ENCODE results near the gene RASD1.
A peak's percentile ranks its signal among the peaks of the same experiment; 100 is the strongest.

Gene RASD1

DNA sequence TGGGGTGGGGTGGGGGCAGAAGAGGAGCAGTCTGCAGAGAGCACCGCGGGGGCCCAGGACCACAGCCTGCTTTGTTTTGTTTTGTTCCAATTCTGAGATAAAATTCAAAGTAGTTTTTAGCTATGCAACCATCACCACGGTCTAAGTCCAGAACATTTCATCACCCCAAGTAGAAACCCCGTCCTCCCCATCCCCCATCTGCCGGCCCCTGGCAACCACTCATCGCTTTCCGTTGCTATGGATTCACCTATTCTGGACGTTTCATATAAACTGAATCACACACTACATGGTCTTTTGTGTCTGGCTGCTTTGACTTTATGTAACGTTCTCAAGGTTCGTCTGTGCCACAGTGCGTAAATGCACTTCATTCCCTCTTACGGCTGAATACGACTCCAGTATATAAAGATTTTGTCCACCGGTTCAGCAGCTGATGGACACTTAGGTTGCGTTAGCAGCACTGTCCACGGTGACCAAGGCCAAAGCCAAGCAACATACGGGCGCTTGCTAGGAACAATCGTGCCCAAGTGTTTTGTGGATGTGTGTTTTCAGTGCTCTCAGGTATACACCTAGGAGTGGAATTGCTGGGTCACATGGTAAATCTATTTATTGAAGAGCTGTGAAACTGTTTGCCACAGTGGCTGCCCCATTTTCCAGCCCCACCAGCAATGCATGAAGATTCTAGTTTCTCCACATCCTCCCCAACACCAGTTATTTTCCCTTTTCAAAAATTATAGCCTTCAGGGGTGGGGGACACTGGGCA is 27.7 kb upstream of the RASD1 start:
- peaks cover 40% of the 10 kb centered on the region for H3K4me1 ChIP-seq (ENCODE audit: control insufficient read depth, insufficient read depth, low read length)
- H3K4me3 ChIP-seq (ENCODE audit: low read length): no peak overlapping the region
- H3K27me3 ChIP-seq (ENCODE audit: control insufficient read depth, insufficient read depth, low read length): no peaks in the 10 kb centered on the region
- no peaks in the 10 kb centered on the region for H3K9me3 ChIP-seq (ENCODE audit: control insufficient read depth, low read length)
- H3K9ac ChIP-seq (ENCODE audit: low read length): no peak overlapping the region
- H3K36me3 ChIP-seq (ENCODE audit: control insufficient read depth, insufficient read depth, low read length): no peaks in the 10 kb centered on the region

GRCh38 chr17:17523001-17523730 is 27.0 kb upstream of the RASD1 start:
- H3K27me3 ChIP-seq (ENCODE audit: control insufficient read depth, insufficient read depth, low read length): no peaks in the 10 kb centered on the region
- no peaks in the 10 kb centered on the region for H3K9me3 ChIP-seq (ENCODE audit: control insufficient read depth, low read length)
- H3K4me1 ChIP-seq (ENCODE audit: control insufficient read depth, insufficient read depth, low read length): peaks cover 36% of the 10 kb centered on the region
- H3K9ac ChIP-seq (ENCODE audit: low read length): no peak overlapping the region
- H3K36me3 ChIP-seq (ENCODE audit: control insufficient read depth, insufficient read depth, low read length): no peaks in the 10 kb centered on the region
- H3K4me3 ChIP-seq (ENCODE audit: low read length): no peak overlapping the region

GRCh38 chr17:17520599-17521232 is 24.5 kb upstream of the RASD1 start:
- Histone ChIP-seq H3K4me3 (ENCODE audit: low read length) (no peak overlapping the region), H3K9ac (ENCODE audit: low read length) (no peak overlapping the region), H3K36me3 (ENCODE audit: control insufficient read depth, insufficient read depth, low read length) (no peaks in the 10 kb centered on the region), H3K9me3 (ENCODE audit: control insufficient read depth, low read length) (no peaks in the 10 kb centered on the region), H3K4me1 (ENCODE audit: control insufficient read depth, insufficient read depth, low read length) (peaks cover 32% of the 10 kb centered on the region), H3K27me3 (ENCODE audit: control insufficient read depth, insufficient read depth, low read length) (no peaks in the 10 kb centered on the region)

- H3K9ac ChIP-seq (ENCODE audit: low read length): no peak overlapping the region
- H3K4me3 ChIP-seq (ENCODE audit: low read length): no peak overlapping the region
- H3K27me3 ChIP-seq (ENCODE audit: control insufficient read depth, insufficient read depth, low read length): no peaks in the 10 kb centered on the region
- H3K9me3 ChIP-seq (ENCODE audit: control insufficient read depth, low read length): no peaks in the 10 kb centered on the region
- no peaks in the 10 kb centered on the region for H3K36me3 ChIP-seq (ENCODE audit: control insufficient read depth, insufficient read depth, low read length)
- peaks cover 24% of the 10 kb centered on the region for H3K4me1 ChIP-seq (ENCODE audit: control insufficient read depth, insufficient read depth, low read length)
These were observed 23.7 kb upstream of the RASD1 start for GRCh38 chr17:17519886-17520285.

DNA sequence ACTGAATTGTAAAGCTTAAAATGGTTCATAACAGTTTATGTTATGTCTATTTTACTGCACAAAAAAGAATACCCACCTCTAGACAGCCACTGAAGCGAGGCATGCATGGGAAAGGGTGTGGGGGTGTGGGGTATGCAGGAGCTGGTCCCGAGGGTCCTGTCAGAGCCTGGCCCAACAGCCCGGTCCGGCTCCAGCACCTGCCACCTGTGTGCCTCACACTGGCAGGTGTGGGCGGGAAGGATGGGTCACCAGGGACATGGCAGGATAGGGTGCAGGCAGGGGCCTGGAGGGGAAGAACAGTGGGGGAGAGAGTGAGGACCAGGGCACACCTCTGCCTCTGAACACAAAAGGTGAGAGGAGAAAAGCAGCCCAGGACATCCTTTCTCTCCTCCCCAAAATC is 22.8 kb upstream of the RASD1 start:
- Histone ChIP-seq H3K36me3 (ENCODE audit: control insufficient read depth, insufficient read depth, low read length) (no peaks in the 10 kb centered on the region), H3K4me3 (ENCODE audit: low read length) (no peak overlapping the region), H3K9me3 (ENCODE audit: control insufficient read depth, low read length) (no peaks in the 10 kb centered on the region), H3K9ac (ENCODE audit: low read length) (no peak overlapping the region), H3K4me1 (ENCODE audit: control insufficient read depth, insufficient read depth, low read length) (peaks cover 22% of the 10 kb centered on the region), H3K27me3 (ENCODE audit: control insufficient read depth, insufficient read depth, low read length) (no peaks in the 10 kb centered on the region)

DNA sequence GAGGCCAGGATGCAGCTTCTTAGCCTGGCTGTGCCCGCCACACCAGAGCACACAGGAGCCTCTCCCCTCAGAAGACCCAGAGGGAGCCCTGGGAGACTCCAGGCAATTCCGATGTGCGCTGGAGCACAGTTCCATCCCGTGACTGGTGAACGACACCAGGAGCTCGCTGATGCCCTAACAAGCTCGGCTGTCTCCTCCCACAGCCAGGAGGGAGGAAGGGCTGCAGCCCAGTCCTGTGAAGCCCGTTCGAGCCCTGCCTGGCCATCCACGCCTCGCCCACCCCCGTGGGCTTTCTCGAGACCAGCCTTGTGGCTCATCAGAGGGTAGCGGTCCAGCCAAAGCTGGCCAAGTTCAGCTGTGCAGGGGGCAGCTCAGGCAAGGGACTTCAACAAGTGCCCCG is 21.8 kb upstream of the RASD1 start:
- Histone ChIP-seq H3K9me3 (ENCODE audit: control insufficient read depth, low read length) (no peaks in the 10 kb centered on the region), H3K4me3 (ENCODE audit: low read length) (no peak overlapping the region), H3K4me1 (ENCODE audit: control insufficient read depth, insufficient read depth, low read length) (peaks cover 12% of the 10 kb centered on the region), H3K9ac (ENCODE audit: low read length) (no peak overlapping the region), H3K36me3 (ENCODE audit: control insufficient read depth, insufficient read depth, low read length) (no peaks in the 10 kb centered on the region), H3K27me3 (ENCODE audit: control insufficient read depth, insufficient read depth, low read length) (no peaks in the 10 kb centered on the region)

DNA sequence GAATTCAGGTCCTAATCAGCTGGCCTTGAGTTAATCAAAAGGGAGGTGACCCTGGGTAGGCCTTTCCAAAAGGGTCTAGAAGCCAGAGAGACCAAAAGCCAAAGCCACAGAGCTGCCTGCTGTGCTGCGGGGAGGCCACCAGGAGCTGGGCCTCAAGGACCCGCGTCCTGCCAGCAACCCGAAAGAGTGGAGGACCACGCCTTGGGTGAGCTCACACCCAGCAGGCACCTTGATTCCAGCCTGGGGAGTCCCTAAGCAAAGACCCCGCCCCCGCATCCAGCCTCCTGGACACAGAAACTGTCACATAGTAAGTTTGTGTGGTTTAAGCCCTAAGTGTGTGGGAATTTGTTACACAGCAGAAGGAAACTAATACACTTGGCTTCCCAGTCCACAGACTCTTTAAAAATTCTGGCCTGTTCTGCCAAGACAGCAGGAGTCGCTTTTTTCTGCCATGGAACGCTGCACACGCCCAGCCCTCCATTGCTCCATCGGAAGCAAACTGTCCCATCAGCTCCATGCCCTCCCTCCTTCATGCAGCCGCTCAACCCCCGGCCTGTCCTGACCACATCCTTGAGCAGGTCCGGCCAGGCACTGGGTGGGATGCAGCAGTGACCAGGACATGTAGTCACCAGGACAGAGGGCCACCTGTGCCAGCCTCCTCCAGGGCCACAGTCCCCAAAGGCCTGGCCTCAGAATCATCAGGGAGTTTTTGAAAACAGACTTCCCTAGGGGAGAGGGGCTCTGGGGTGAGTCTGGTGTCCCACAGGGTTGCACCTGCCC is 20.9 kb upstream of the RASD1 start:
- Histone ChIP-seq H3K4me3 (ENCODE audit: low read length) (no peak overlapping the region), H3K9ac (ENCODE audit: low read length) (peak overlapping the region; percentile 27), H3K4me1 (ENCODE audit: control insufficient read depth, insufficient read depth, low read length) (peaks cover 15% of the 10 kb centered on the region), H3K9me3 (ENCODE audit: control insufficient read depth, low read length) (no peaks in the 10 kb centered on the region), H3K27me3 (ENCODE audit: control insufficient read depth, insufficient read depth, low read length) (no peaks in the 10 kb centered on the region), H3K36me3 (ENCODE audit: control insufficient read depth, insufficient read depth, low read length) (no peaks in the 10 kb centered on the region)

GRCh38 chr17:17515934-17516930 is 20.0 kb upstream of the RASD1 start:
- Histone ChIP-seq H3K4me3 (ENCODE audit: low read length) (no peak overlapping the region), H3K36me3 (ENCODE audit: control insufficient read depth, insufficient read depth, low read length) (no peaks in the 10 kb centered on the region), H3K27me3 (ENCODE audit: control insufficient read depth, insufficient read depth, low read length) (no peaks in the 10 kb centered on the region), H3K9ac (ENCODE audit: low read length) (peak overlapping the region; percentile 27), H3K4me1 (ENCODE audit: control insufficient read depth, insufficient read depth, low read length) (peaks cover 19% of the 10 kb centered on the region), H3K9me3 (ENCODE audit: control insufficient read depth, low read length) (no peaks in the 10 kb centered on the region)

GRCh38 chr17:17514993-17515933 is 19.1 kb upstream of the RASD1 start:
- no peak overlapping the region for H3K4me3 ChIP-seq (ENCODE audit: low read length)
- peaks cover 25% of the 10 kb centered on the region for H3K4me1 ChIP-seq (ENCODE audit: control insufficient read depth, insufficient read depth, low read length)
- no peaks in the 10 kb centered on the region for H3K36me3 ChIP-seq (ENCODE audit: control insufficient read depth, insufficient read depth, low read length)
- H3K9ac ChIP-seq (ENCODE audit: low read length): peak overlapping the region; percentile 5
- H3K27me3 ChIP-seq (ENCODE audit: control insufficient read depth, insufficient read depth, low read length): no peaks in the 10 kb centered on the region
- no peaks in the 10 kb centered on the region for H3K9me3 ChIP-seq (ENCODE audit: control insufficient read depth, low read length)

- Histone ChIP-seq H3K27me3 (ENCODE audit: control insufficient read depth, insufficient read depth, low read length) (no peaks in the 10 kb centered on the region), H3K36me3 (ENCODE audit: control insufficient read depth, insufficient read depth, low read length) (no peaks in the 10 kb centered on the region), H3K4me3 (ENCODE audit: low read length) (no peak overlapping the region), H3K9ac (ENCODE audit: low read length) (peak overlapping the region; percentile 5), H3K4me1 (ENCODE audit: control insufficient read depth, insufficient read depth, low read length) (peaks cover 27% of the 10 kb centered on the region), H3K9me3 (ENCODE audit: control insufficient read depth, low read length) (no peaks in the 10 kb centered on the region)
These were observed 18.3 kb upstream of the RASD1 start for GRCh38 chr17:17514361-17514992.
